ENCODE results near the gene TRIM24.

TRIM24 gene

DNA sequence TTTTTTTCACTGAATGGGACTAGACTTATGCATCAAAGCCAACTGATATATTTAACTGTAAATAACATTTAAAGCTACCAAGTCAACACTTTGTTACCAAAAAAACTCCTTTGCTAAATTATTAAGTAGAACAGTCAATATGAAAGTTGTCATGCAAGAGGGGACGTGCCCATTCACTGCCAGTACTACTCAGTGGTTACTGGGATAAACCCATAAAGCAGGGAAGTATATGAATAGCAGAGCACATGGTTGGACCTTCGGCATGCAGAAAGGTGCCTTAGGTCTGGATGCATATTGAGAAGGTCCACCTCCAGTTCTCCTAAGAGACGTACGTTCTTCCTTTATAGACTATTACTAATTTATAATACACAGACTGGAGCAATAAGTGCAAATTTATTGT lies 121.0 kb downstream of the TRIM24 start:
- no peak for DNase-seq

DNA sequence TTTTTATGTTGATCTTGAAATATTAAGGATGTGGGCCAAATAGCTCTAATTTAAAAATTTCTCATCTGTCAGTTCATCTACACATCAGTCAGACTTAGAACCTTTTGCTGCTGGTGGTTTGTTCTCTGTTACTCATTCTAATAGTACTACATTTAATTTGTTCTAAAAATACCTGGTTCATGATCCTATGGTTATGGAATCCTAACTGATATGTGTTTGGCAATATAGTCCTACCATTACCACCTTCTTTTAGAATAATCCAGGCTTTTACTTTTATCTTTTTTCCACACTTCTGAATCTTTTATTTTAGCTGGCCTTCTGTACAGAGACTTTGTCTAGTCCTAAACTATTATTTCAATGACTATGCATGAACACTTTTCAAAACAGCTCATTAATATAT lies 124.2 kb downstream of the TRIM24 start:
- DNase-seq: no peak

DNA sequence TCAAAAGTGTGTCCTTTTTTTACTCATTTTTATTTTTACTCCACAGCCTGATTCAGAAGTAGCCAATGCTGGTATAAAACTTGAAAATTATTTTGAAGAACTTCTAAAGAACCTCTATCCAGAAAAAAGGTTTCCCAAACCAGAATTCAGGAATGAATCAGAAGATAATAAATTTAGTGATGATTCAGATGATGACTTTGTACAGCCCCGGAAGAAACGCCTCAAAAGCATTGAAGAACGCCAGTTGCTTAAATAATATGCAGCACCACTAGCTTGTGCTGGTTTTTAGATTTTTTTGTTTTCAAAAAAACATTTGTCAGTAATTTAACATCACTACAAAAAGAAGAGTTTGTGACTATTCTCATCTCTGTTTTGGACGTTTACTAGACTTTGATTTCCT lies 124.6 kb downstream of the TRIM24 start:
- no peak for DNase-seq

DNA sequence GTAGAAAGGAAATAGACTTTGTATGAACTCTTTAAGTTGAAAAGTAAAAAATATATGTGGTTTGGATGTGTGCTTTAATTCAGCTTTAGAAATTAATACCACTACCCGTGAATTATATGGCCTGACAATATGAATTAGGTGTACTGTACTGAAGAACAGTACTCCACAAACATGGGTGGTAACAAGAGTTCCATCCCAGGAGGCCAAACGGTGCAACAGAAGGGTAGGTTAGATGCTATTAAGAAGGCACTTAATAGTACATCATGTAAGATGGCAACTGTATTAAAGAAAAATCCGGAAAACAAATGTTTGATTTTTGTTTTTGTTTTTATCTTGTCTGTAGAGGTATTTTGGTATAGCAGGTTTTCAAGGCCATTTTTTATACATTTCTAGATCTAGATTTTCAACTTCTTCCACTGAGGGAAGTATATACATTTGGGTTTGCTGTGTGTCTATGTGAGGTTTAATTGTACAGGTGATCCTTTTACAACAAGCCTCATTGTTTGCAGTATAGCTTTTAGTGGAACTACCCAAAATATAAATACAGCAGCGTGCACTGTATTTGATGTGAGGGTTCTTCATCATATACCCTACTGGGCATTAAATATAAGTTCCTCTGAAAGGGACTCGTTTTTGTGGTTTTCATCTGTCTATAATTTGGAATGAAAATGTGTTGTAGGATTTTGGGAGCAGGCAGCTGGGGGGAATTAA lies 125.4 kb downstream of the TRIM24 start:
- no peak for DNase-seq

DNA sequence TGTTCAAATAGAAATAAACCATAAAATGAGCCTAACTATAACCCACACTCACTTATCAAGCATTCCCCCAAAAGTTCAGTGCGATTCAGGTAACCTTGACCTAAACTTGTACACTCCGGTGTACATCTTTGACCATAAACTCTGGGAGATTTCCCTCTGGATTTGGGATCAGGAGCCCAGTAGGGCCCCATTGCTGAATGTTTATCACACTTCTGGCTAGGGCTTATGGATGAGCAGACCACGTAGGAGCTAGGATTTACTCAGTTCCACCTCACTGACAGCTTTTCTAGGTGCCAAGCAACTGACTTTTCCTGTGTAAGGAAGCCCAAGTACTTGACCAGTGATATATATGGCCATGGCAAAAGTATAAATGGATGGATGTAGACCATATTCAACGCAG lies 127.4 kb downstream of the TRIM24 start:
- DNase-seq: no peak

DNA sequence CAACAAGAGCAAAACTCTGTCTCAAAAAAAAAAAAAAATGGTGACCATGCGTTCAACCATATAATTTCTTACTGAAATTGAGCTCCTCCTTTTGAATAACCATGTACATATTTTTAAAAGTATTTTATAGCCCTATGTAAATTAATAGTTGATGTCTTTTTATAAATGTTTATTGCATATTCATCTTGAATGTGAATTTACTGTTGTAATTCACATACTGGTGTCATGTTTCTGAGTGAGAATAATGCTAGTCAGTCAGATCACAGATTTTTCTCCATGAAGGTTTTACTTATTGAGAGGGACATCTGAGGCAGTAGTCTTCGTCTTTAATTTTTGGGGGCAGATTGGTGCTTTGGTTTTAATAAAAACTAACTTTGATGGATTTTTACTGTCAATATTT lies 128.9 kb downstream of the TRIM24 start:
- no peak for DNase-seq

DNA sequence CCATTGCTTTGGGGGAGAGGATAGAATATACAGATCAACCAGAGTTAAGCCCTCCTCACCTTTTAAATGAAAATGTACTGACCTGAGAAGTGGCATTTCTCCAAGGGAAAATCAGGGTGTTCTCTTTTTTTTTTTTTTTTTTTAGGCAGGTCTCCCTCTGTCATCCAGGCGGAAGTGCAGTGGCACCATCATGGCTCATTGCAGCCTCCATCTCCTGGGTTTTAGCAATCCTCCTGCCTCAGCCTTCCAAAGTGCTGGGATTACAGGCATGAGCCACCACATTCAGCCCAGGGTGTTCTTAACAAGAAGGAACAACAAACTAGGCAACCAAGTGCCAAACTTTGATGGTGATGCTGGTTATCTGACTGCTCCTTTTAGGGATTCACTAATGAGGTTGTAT lies 130.1 kb downstream of the TRIM24 start:
- no peak for DNase-seq

DNA sequence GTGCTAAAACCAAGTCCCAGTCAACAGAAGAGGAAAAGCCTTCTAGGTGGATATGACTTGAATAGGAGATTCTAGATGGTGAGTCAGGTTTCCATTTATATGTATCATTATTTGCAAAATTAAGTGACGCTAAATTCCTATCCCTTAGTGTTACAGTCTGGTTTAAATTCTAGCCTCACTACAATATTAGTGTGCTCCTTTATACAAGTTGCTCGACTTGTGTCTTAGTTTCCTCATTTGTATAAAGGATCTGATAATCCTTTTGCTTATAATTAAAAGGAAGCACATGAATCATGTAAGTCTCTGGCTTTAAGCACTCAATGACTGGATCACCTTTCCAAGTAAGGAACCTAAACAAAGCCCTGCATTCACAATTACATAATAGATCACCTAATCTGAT lies 135.4 kb downstream of the TRIM24 start:
- no peak for DNase-seq

DNA sequence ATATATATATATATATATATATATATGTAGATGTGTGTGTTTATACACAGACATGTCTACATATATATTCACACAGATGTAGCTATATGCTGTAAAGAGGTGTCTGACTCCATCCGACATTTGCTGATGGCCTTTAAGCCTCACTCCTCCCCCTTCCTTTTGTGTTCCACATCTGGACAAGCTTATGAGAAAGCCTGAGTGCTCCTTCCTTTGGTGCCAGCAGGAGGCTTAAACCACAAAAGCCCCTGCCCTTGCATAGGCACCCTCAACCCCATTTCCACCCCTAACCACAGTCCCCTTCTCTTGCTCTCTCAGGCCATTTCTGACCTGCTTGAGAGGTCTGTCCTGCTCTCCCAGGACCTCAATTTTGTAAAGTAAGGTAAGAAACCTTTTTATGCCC lies 142.4 kb downstream of the TRIM24 start:
- no peak for DNase-seq

DNA sequence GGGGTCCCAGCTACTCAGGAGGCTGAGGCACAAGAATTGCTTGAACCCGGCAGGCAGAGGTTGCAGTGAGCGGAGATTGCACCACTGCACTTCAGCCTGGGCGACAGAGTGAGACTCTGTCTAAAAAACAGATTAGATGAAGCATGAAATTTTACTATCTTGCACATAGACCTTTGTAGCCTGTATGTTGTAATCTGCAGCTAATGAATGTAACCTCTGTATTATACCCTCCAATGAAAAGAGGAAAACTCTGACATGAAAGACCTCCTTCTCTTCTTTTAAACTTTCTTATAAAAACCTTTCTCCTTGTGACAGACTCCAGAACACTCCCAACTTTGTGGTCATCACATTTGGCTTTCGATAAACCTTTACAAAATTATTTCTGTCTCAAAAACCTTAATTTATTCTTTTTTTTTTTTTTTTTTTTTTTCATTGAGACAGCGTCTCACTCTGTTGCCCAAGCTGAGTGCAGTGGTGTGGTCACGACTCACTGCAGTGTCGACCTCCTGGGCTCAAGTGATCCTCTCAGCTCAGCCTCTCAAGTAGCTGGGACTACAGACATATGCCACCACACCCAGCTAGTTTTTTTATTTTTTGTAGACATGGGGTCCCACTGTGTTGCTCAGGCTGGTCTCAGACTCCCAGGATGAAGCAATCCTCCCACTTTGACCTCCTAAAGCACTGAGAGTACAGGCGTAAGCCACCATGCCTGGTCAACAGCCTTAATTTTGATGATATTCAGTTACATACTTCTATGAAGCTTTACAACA lies 143.7 kb downstream of the TRIM24 start:
- DNase-seq: peak; percentile 5

DNA sequence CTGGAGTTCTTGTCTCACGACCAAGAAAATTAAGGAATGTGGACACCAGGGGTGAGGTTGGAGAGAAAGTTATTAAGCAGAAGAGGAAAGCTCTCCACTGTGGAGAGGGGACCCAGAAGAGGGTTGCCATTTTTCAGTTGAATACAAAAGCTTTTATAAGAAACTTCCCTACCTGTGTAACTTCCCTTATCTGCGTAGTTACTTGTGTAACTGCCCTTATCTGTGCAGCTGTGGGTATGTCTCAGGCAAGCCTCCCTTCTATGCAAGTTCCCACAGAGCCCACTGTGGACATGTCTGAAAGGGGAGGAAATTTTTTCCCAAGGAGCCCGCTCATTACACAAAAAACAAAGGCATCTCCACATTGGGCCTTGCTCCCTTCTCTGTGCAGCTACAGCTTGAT lies 146.2 kb downstream of the TRIM24 start:
- no peak for DNase-seq

DNA sequence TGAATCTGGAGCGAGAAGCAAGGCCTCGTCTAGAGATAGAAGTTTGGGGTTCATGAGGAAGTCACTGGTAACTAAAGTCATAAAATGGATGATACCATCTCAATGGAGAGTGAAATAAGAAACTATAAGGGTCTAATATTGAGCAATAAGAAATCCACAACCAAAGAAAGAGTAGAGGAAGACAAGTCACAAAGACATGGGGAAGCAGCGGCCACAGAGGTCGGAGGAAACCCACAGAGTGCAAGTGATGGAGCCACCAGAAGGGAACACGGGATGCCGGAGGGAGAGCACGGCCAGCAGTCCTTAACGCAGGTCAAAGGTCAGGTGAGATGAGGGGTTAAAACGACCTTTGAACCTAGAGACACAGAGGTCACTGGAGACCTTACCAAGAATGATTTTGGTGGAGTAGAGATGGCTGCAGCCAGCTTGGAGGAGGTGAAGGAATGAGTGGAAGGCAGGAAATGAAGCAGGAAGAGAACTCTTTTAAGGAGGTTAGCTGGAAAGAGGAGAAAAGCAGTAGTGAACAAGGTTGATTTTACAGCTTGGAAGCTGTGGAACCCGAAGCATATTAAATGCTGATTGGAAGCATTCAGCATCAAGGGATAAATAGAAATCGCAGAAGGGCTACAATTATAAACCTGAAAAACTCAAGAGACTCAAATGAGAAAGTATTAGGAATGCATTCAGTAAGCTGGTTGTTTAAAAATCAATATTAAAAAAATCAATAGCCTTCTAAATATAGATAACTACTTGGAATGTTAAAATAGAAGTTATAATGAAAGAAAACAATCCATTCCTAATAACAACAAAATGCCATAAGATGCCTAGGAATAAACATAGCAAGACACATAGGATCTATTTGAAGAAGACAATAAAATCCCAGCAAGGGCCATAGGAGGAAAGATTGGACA lies 147.4 kb downstream of the TRIM24 start:
- no peak for DNase-seq

DNA sequence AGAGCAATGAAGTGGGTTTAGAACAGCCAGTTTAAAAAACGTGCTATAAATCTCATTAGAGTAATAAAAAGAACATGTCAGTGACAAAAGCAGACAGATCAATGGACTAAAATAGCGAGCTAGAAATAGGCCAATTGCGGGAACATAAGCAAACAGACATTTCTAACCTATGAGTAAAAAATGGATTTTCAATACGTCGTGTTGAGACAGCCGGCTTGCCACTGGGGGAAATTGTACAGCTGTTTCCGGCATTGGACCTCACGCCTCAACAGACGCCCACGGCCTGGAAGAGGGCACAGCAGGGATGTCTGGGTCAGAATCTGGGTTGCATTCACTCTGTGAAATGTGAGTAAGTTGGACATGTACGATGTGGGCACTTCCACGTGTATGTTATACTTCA lies 148.2 kb downstream of the TRIM24 start:
- DNase-seq: peak; percentile 15

DNA sequence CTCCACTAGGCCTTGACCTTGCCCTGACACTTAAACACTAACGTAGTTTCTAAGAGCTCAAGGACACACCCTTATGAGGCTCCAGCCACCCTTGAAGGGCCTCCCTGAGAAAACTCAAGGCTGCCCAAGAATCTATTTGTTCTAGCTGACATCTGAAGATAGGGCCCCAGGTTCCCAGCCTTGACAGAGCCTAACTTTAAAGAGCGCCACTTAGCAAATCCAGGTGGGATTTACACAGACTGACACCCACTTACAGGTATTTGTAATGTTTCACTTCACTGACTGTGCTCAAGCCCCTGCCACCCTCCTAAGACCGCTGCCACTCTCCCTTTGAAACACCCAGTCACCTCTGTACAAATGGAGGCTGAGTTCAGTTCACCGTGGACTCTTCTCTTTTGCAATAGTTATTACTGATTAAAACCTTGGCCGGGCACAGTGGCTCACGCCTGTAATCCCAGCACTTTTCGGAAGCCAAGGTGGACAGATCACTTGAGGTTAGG lies 150.7 kb downstream of the TRIM24 start:
- DNase-seq: no peak

DNA sequence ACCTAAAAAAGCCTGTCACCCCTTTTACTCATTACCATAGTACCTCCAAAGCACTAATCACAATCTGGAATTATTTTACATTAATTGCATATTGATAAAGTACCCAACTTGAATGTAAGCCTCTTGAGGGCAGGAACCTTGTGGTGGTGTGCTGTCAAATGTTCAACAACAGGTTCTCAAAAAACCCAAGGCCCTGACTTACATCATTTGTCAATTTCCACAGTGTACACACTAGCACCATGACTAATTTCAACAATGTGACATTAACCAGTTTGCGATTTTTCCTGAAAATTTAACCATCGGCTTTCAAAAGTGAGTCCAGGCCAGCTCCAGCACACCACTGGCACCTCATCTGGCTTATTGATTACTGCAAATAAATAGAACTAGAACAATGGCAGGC lies 153.6 kb downstream of the TRIM24 start:
- DNase-seq: no peak

DNA sequence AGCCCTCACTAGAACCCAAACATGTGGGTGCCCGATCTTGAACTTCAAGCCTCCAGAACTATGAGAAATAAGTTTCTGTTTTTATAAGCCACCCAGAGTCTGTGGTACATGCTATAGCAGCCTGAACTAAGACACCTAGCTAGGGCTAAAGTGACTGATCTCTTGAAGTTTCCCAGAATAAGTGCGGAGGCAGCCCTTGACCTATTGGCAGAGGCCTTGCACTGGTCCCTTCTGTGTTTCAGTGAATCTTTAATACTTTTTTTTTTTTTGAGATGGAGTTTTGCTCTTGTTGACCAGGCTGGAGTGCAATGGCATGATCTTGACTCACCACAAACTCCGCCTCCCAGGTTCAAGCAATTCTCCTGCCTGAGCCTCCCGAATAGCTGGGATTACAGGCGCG lies 156.0 kb downstream of the TRIM24 start:
- DNase-seq: no peak

DNA sequence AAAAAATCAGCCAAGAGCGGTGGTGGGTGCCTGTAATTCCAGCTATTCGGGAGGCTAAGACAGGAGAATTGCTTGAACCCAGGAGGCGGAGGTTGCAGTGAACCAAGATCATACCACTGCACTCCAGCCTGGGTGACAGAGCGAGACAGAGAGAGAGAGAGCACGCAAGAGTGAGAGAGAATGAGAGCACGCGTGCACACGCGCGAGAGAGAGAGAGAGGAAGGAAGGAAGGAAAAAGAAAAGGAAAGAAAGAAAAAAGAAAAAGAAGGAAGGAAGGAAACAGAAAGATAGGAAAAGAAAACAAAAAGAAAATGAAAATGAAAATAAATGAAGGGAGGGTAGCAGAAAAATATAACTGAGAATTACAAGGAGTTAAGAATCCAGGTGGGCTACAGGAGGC lies 158.4 kb downstream of the TRIM24 start:
- no peak for DNase-seq

DNA sequence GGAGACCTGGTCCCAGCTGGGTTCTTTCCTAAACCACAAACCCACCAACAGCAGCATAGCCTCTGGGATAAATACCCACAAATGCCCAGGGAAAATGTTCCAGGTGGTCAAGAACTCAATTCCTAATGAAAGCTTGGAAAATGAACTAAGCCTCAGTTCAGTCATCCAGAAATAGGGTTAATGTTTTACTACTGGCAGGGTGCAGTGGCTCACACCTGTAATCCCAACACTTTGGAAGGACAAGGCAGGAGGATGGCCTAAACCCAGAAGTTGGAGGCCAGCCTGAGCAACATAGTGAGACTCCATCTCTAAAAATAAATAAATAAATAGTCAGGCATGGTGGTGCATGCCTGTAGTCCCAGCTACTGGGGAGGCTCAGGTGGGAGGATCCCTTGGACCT lies 158.9 kb downstream of the TRIM24 start:
- DNase-seq: no peak

DNA sequence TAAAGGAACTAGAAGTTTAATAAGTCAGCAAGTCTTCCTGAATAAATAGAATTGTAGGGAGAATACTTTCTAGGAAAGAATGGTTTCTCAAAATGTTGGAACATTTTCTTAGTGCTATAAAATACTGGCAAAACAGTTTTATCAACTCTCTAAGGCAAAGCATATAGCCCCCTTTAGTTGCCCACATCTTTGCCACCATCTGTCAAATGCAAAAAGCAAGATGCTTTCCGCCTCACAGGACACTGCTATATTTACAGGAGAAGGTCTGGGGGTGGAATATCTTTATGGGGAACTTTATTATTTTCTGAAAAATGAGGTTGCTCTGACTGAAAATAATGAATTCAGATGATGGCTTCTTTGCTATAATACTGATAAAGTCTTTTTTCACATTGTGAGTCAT lies 162.8 kb downstream of the TRIM24 start:
- DNase-seq: no peak

DNA sequence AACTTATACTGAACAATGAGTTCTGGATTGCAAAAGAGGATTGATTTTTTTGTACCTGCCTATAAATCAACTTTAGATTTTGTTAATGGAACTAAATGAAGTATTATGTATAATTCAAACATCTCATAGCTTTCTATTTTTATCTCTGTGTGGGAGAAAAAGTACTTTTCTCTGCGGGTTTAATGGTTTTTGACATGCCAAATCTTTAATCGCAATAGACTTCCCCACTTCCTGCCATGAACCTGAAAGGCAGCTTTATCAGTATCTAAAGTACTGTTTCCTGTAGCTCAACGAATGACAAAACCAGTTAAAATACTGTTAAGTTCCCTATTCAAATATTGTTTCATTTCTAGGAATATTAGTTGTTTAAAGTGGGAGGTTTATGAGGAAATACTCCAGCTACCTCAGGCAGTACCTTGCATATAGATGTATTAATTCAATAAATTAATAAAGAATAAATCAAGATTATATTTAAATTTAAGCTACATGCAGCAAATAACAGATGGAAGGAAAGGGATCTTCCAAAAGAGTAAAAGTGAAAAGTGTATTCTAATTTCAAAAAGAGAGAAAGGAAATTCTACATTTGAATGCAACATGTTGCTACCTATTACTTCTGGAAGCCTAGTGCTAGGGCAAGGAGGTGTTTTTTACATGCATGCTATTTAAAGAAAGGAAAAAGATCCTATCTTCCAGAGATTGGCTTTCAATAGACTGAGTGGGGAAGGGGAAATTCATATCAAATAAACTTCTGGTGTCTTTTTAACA lies 165.2 kb downstream of the TRIM24 start:
- no peak for DNase-seq

DNA sequence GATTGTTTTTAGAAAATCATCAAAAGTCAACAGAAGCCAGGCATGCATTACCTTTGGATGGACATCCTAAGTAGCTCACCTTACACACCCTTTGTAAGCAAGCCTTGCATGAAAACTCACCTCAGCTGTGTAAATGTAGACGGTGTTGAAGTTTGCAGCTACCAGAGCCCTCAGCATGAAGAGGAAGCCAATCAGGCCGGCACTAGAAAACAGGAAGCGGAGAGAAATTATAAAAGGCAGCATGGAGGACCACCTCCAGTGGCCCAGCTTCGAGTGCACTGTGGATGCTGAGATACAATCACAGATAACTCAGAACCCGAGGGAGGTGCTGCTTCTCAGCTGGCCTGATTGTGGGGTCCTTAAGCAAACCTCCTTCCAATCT lies 165.8 kb downstream of the TRIM24 start:
- DNase-seq: no peak

DNA sequence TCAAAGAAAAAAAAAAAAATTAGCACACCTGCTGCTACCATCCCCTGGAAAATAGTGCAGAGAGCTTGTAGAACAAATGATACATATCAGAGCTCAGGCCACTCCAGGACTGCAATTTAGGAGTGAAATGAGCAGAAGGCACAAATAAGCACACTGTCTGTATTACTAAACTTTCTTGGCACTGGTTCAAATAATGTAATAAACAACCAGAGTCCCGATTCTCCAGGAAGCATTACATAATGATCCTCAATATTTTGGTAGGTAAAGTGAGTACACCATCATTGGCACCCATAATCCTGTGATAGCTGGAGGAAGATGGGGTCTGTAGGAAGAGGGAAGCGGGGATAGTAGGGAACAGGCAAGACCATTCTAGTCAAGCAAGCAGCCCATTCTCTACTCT lies 166.8 kb downstream of the TRIM24 start:
- DNase-seq: no peak

DNA sequence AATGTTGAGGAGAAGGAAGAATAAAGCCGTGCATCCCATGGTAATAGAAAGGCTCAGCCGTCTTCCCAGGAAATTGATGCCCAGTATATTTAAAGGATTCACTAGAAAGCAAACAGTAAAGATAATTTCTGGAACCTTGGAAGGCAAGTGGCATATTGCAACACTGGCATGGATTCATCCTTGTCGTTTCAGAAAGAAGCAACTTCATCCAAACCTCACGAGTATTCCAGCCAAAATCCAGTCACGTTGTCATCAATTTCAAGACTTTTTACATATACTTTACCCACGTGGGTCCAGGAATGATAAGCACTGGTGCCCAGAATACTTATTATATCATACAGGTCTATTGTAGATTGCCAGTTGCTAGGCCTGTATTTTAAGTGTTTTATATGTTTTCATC lies 167.3 kb downstream of the TRIM24 start:
- DNase-seq: no peak

Measured in suppressor macrophage treated with lipopolysaccharide for 4 hours (primary cell).